SK-N-MC (cell line): ENCODE measurements around the gene CPT1B.

Experiments
- EZH2 ChIP-seq: fragments of 200-600 bp; sonication (generic); IDR thresholded peaks from one replicate; pipeline ENCODE4 v1.6.1; 2017; ENCODE audit warnings: antibody characterized with exemption
- FOXP2 ChIP-seq: optimal IDR thresholded peaks from 2 replicates; pipeline ENCODE3; 2011; ENCODE audit warnings: mild to moderate bottlenecking, moderate library complexity; ENCODE audit not compliant: insufficient read depth; ENCODE audit errors: extremely low read length, control extremely low read depth
- POLR2AphosphoS5 ChIP-seq: IDR thresholded peaks from 2 replicates; pipeline ENCODE4 v1.6.1; 2012; ENCODE audit warnings: mild to moderate bottlenecking, low read depth, low read length, borderline replicate concordance

DNA sequence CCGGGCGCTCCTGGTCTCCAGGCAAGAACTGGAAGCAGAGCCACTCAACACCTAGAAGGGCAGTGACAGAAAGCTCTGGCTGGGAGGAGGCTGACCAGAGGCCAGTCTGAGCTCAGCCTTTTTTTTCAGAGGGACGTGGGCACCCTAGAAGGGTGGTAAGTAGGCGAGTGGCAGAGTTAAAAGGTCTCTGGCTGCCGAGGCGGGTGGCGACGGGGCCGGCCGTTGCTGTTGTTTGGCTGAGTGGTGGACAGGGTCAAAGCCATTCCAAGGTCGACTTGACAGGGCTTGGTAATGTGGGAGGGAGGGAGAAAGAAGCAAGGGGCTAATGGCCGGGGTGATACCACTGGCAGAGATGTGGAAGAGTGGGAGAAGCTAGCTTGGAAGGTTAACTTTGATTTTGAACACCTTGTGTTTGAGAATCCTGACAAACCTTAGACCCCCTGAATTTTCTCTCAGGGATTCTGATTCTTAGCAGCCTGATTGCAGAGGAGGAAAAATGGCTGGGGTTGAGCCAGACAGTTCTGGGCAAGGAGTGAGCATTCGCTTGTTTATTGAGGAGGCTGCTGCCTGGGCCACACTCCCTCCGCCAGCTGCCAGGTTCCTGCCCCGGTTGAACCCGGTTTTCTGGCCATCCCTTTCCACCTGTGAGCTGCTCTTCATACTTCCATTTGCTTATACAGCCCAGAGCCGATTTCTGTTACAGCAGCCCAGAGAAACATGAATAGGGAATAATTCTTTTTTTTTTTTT is 14.6 kb downstream of the CPT1B start:
- no peak for TF ChIP-seq EZH2
- TF ChIP-seq POLR2AphosphoS5: no peak
- no peak for TF ChIP-seq FOXP2
